Neutrophil (primary cell): Measurements from ENCODE around the gene KHSRP.
"Not testable (repeated sequence)": the region's sequence is repeated elsewhere in the genome, so short reads cannot be mapped to it uniquely, and the experiment has no call there.

Experiments
- H3K27ac ChIP-seq: fragments of 200-600 bp; sonication (generic); 2 replicates; pipeline ENCODE4 v1.5.1; 2016; ENCODE audit warnings: mild to moderate bottlenecking, moderate library complexity
- H3K27me3 ChIP-seq: fragments of 200-600 bp; sonication (generic); 2 replicates; pipeline ENCODE4 v1.6.0; 2016; ENCODE audit warnings: mild to moderate bottlenecking
- H3K36me3 ChIP-seq: fragments of 200-600 bp; sonication (generic); 2 replicates; pipeline ENCODE4 v1.5.1; 2017
- H3K4me1 ChIP-seq, 2 experiments: fragments of 200-600 bp in 1 of 2; sonication (generic) in 1 of 2; 1 replicate in 1 of 2; 2 replicates in 1 of 2; pipeline versions ENCODE4 v1.5.1 to v1.6.1; 2013 to 2016; ENCODE audit warnings: low read depth in 1 of 2, low read length in 1 of 2, mild to moderate bottlenecking in 1 of 2, moderate library complexity in 1 of 2; ENCODE audit not compliant: control insufficient read depth in 1 of 2, insufficient read depth in 1 of 2
- H3K4me3 ChIP-seq, 2 experiments: fragments of 200-600 bp in 1 of 2; sonication (generic) in 1 of 2; 1 replicate in 1 of 2; 2 replicates in 1 of 2; pipeline ENCODE4 v1.5.1; 2013 to 2016; ENCODE audit warnings: low read depth in 1 of 2, low read length in 1 of 2, mild to moderate bottlenecking in 1 of 2, moderate library complexity in 1 of 2
- H3K9me3 ChIP-seq: fragments of 200-600 bp; sonication (generic); 2 replicates; pipeline ENCODE4 v1.5.1; 2016
- CTCF ChIP-seq: fragments of 200-600 bp; sonication (generic); IDR thresholded peaks from 2 replicates; pipeline ENCODE4 v1.5.1; 2016; ENCODE audit warnings: antibody characterized with exemption

Gene KHSRP

DNA sequence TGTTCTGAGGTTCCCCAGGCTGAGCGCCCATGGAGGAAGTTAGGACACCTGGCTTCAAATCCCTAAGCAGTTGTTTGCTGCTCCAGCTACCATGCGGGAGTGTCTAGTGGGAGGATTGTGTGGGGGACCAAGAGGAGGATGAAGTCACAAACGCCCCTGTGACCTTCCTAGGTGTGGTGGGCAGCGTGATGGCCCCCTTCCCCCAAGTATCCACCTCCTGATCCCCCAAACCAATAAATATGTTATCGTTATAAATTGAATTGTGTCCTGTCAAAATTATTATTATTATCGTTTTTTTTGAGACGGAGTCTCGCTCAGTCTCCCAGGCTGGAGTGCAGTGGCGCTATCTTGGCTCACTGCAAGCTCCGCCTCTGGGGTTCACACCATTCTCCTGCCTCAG is 9.1 kb upstream of the KHSRP start, which contains the start of gene SLC25A41:
Gene SLC25A41 (minus strand): TSS at position 101 of the 400 bp plus-strand sequence. CDS start 70 bp downstream, at position 31.
- TF ChIP-seq CTCF, result no peak
- H3K27ac ChIP-seq, result no peak within 1 kb of the TSS
- no peaks in the 10 kb centered on the region for H3K9me3 ChIP-seq
- H3K4me1 ChIP-seq, result peaks cover 5 to 6% of the 10 kb centered on the region in 2 experiments
- peaks cover 3% of the 10 kb centered on the region for H3K27me3 ChIP-seq
- no peak within 1 kb of the TSS for H3K4me3 ChIP-seq
- H3K36me3 ChIP-seq, result no peaks in the 10 kb centered on the region

GRCh38 chr19:6433165-6433564 is 8.6 kb upstream of the KHSRP start:
- no peaks in the 10 kb centered on the region for H3K36me3 ChIP-seq
- peaks cover 5 to 6% of the 10 kb centered on the region in 2 experiments for H3K4me1 ChIP-seq
- no peak overlapping the region for H3K4me3 ChIP-seq
- H3K27ac ChIP-seq, result no peak overlapping the region
- no peak for TF ChIP-seq CTCF
- no peaks in the 10 kb centered on the region for H3K9me3 ChIP-seq
- no peaks in the 10 kb centered on the region for H3K27me3 ChIP-seq

- TF ChIP-seq CTCF, result no peak
- Histone ChIP-seq H3K4me1 (peaks cover 5 to 6% of the 10 kb centered on the region in 2 experiments), H3K27ac (no peak overlapping the region), H3K4me3 (no peak overlapping the region), H3K36me3 (no peaks in the 10 kb centered on the region), H3K27me3 (no peaks in the 10 kb centered on the region), H3K9me3 (no peaks in the 10 kb centered on the region)
These were observed 7.3 kb upstream of the KHSRP start for GRCh38 chr19:6431891-6432290.

DNA sequence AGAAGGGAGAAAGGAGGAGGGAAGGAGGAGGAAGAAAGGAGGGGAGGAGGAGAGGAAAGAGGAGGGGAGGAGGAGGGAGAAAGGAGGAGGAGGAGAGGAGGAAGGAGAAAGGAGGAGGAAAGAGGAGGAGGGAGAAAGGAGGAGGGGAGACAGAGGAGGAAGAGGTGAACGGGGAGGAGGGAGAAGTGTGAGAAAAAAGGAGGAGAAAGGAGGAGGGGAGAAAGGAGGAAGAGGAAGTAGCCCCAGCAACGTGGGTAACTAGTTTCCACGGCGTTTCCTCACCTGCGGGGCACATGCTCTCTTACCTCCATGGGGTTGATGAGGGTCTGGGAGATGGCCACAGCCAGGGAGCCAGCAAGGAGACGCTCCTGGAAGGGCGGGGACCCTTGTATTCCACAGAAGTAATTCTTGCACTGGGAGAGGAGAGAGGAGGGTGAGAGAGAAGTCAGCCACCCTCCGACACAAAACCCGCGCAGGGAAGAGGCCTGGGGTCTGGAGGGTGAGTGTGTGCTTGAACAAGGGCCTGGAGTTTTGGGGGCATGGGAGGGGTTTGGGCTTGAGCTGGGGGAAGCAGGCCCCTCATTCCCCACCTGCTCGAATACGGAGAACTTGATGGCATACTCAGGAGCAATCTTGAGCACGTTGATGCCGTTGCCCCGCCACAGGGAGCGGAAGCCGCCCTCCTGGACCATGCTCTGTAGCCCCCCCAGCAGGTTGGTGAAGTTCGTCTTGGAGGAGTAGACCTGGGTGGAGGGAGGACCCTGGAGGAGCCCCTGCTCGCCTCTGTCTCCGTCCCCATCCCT is 5.0 kb upstream of the KHSRP start:
- Histone ChIP-seq H3K9me3 (no peaks in the 10 kb centered on the region), H3K27ac (no peak overlapping the region), H3K4me1 (peaks cover 12 to 14% of the 10 kb centered on the region in 2 experiments), H3K27me3 (no peaks in the 10 kb centered on the region), H3K36me3 (no peaks in the 10 kb centered on the region), H3K4me3 (no peak overlapping the region)
- no peak for TF ChIP-seq CTCF

DNA sequence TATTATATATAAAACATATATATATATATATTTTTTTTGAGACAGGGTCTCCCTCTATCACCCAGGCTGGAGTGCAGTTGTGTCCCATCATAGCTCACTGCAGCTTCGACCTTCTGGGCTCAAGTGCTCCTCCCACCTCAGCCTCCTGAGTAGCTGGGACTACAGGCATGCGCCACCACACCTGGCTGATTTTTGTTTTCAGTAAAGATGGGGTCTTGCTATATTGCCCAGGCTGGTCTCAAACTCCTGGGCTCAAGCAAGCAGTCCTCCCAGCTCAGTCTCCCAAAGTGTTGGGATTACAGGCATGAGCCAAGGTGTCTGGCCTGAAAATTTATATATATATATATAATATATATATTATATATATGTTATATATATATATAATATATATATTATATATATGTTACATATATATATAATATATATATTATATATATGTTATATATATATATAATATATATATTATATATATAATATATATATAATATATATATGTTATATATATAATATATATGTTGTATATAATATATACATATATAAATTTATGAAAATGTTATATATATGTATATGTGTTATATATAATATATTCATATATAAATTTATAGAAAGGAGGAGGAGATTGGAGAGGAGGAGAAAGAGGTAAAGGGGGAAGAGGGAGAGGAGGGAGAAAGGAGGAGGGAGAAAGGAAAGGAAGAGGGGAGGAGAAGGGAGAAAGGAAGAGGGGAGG is 4.2 kb upstream of the KHSRP start:
- H3K27me3 ChIP-seq, H3K9me3 ChIP-seq, H3K36me3 ChIP-seq, H3K27ac ChIP-seq, H3K4me3 ChIP-seq: not testable (repeated sequence)
- peaks cover 14 to 16% of the 10 kb centered on the region in 2 experiments for H3K4me1 ChIP-seq

- H3K27ac ChIP-seq, result no peak overlapping the region
- no peak for TF ChIP-seq CTCF
- H3K4me1 ChIP-seq, result peaks cover 24% of the 10 kb centered on the region in 2 experiments
- H3K4me3 ChIP-seq, result no peak overlapping the region
- H3K9me3 ChIP-seq, result no peaks in the 10 kb centered on the region
- no peaks in the 10 kb centered on the region for H3K36me3 ChIP-seq
- no peaks in the 10 kb centered on the region for H3K27me3 ChIP-seq
These were observed 2.5 kb upstream of the KHSRP start for GRCh38 chr19:6427131-6427530.
